ENCODE measurements around the gene UTS2R. TPM values are rescaled to one million over a fixed set of nuclear protein-coding genes. Genes with fewer than 3 reads are reported as not detected.

UTS2R gene
- total RNA-seq (not detected), polyA plus RNA-seq (not detected)

GRCh38 chr17:82371333-82372248, at the start of gene UTS2R:
Gene UTS2R (plus strand): TSS chr17:82371765. CDS start chr17:82374325, 2,560 bp downstream.
- Histone ChIP-seq H3K27me3 (peaks cover 41 to 88% (median 59%) of the 10 kb centered on the region in 3 donors), H3K27ac (no peak within 1 kb of the TSS), H3K9me3 (no peaks in the 10 kb centered on the region), H3K4me1 (peaks cover 0 to 21% (median 19%) of the 10 kb centered on the region in 4 donors), H3K36me3 (no peaks in the 10 kb centered on the region), H3K4me3 (peak within 1 kb of the TSS in 3 of 4 donors; percentile 18 to 26 (median 24))
- 5% methylated on average over 109 of the region's 109 CpGs for WGBS, 2 donors
- intact Hi-C loops (cut with DNase I), result no loop called here
- TF ChIP-seq POLR2A (IDR thresholded peaks at IDR 0.05), result no peak
- no peak for DNase-seq

GRCh38 chr17:82321947-82322466, 49.6 kb upstream of the UTS2R start:
- Histone ChIP-seq H3K36me3 (peaks cover 0 to 5% (median 0%) of the 10 kb centered on the region in 4 donors), H3K27me3 (no peaks in the 10 kb centered on the region), H3K9me3 (no peaks in the 10 kb centered on the region), H3K27ac (no peak overlapping the region), H3K4me1 (peaks cover 0 to 9% (median 6%) of the 10 kb centered on the region in 4 donors), H3K4me3 (no peak overlapping the region)
- WGBS, 2 donors, result 62 to 75% methylated on average over 21 of the region's 21 CpGs
- no peak for TF ChIP-seq POLR2A (IDR thresholded peaks at IDR 0.05)
- no peak for TF ChIP-seq CTCF (IDR thresholded peaks at IDR 0.05)
- no peak for TF ChIP-seq POLR2AphosphoS5 (IDR thresholded peaks at IDR 0.05)
- TF ChIP-seq EP300 (IDR thresholded peaks at IDR 0.05), result no peak
- no peak for DNase-seq
- intact Hi-C loops (cut with DNase I), result loop anchor here (1.0 to 2.0 kb wide), 3 partner anchors 23 to 117 kb away; no protein-coding TSS in a partner anchor

GRCh38 chr17:82322526-82323453, 48.8 kb upstream of the UTS2R start:
- intact Hi-C loops (cut with DNase I), result no loop called here
- TF ChIP-seq POLR2A (IDR thresholded peaks at IDR 0.05) (no peak), POLR2AphosphoS5 (IDR thresholded peaks at IDR 0.05) (no peak), EP300 (IDR thresholded peaks at IDR 0.05) (no peak), CTCF (IDR thresholded peaks at IDR 0.05) (no peak)
- no peak for DNase-seq
- WGBS, 2 donors, result 72 to 88% methylated on average over 28 of the region's 28 CpGs
- Histone ChIP-seq H3K36me3 (peaks cover 0 to 5% (median 0%) of the 10 kb centered on the region in 4 donors), H3K27me3 (no peaks in the 10 kb centered on the region), H3K27ac (no peak overlapping the region), H3K9me3 (no peaks in the 10 kb centered on the region), H3K4me1 (peaks cover 0 to 9% (median 6%) of the 10 kb centered on the region in 4 donors), H3K4me3 (no peak overlapping the region)

- H3K9me3 ChIP-seq, result no peaks in the 10 kb centered on the region
- no peak for DNase-seq
- peaks cover 0 to 12% (median 6%) of the 10 kb centered on the region in 4 donors for H3K4me1 ChIP-seq
- H3K36me3 ChIP-seq, result peaks cover 0 to 5% (median 0%) of the 10 kb centered on the region in 4 donors
- no peaks in the 10 kb centered on the region for H3K27me3 ChIP-seq
- 63 to 71% methylated on average over 21 of the region's 21 CpGs for WGBS, 2 donors
- intact Hi-C loops (cut with DNase I), result no loop called here
- TF ChIP-seq POLR2A (IDR thresholded peaks at IDR 0.05) (no peak), POLR2AphosphoS5 (IDR thresholded peaks at IDR 0.05) (no peak), CTCF (IDR thresholded peaks at IDR 0.05) (no peak), EP300 (IDR thresholded peaks at IDR 0.05) (no peak)
- no peak overlapping the region for H3K27ac ChIP-seq
- H3K4me3 ChIP-seq, result no peak overlapping the region
These were observed 47.9 kb upstream of the UTS2R start for GRCh38 chr17:82323514-82324234.
